H9 (cell line): Measurements from ENCODE around the gene CIB4. TPM values are rescaled to one million over a fixed set of nuclear protein-coding genes. Genes with fewer than 3 reads are reported as not detected.

ENCODE experiments used
- DNase-seq: peaks from one replicate; pipeline ENCODE4 v3.0.0-alpha.2; 2017
- H2AFZ ChIP-seq: one replicate; pipeline ENCODE4 v1.6.1; 2013; ENCODE audit warnings: mild to moderate bottlenecking, low read length, control low read depth, moderate library complexity
- H2AK5ac ChIP-seq: 2 replicates; pipeline ENCODE4 v1.6.1; 2013; ENCODE audit warnings: low read length, control low read depth, mixed read lengths; ENCODE audit not compliant: insufficient read length
- H2BK120ac ChIP-seq: one replicate; pipeline ENCODE4 v1.6.1; 2013; ENCODE audit warnings: low read depth, mild to moderate bottlenecking, low read length, control low read depth, inconsistent platforms; ENCODE audit not compliant: poor library complexity, severe bottlenecking
- H2BK12ac ChIP-seq: 2 replicates; pipeline ENCODE4 v1.6.1; 2013; ENCODE audit warnings: low read length, control low read depth, mixed read lengths, low read depth; ENCODE audit not compliant: insufficient read length
- H2BK15ac ChIP-seq: 2 replicates; pipeline ENCODE4 v1.6.1; 2013; ENCODE audit warnings: low read depth, low read length, control low read depth
- H2BK20ac ChIP-seq: one replicate; pipeline ENCODE4 v1.6.1; 2013; ENCODE audit warnings: low read depth, mild to moderate bottlenecking, low read length, control low read depth, inconsistent platforms; ENCODE audit not compliant: poor library complexity, severe bottlenecking
- H2BK5ac ChIP-seq: 2 replicates; pipeline ENCODE4 v1.6.1; 2013; ENCODE audit warnings: low read length, control low read depth, mixed read lengths; ENCODE audit not compliant: insufficient read length
- H3K14ac ChIP-seq: 2 replicates; pipeline ENCODE4 v1.6.1; 2013; ENCODE audit warnings: low read length, control low read depth; ENCODE audit not compliant: insufficient read depth
- H3K18ac ChIP-seq: 2 replicates; pipeline ENCODE4 v1.6.1; 2013; ENCODE audit warnings: low read depth, mild to moderate bottlenecking, mixed read lengths, low read length, control low read depth; ENCODE audit not compliant: insufficient read length
- H3K23ac ChIP-seq: 2 replicates; pipeline ENCODE4 v1.6.1; 2013; ENCODE audit warnings: low read length, control low read depth, mixed read lengths, low read depth; ENCODE audit not compliant: insufficient read length
- H3K23me2 ChIP-seq: 2 replicates; pipeline ENCODE4 v1.6.1; 2013; ENCODE audit warnings: low read depth, mild to moderate bottlenecking, mixed read lengths, low read length, control low read depth; ENCODE audit not compliant: insufficient read length, poor library complexity, severe bottlenecking
- H3K27ac ChIP-seq: 2 replicates; pipeline ENCODE4 v1.5.1; 2013; ENCODE audit warnings: low read length, control low read depth, mixed read lengths, low read depth; ENCODE audit not compliant: insufficient read length
- H3K27me3 ChIP-seq: 2 replicates; pipeline ENCODE4 v1.6.1; 2013; ENCODE audit warnings: low read length, control low read depth, inconsistent platforms; ENCODE audit not compliant: insufficient read depth
- H3K4ac ChIP-seq: 2 replicates; pipeline ENCODE4 v1.6.1; 2013; ENCODE audit warnings: low read depth, mild to moderate bottlenecking, control low read depth, inconsistent platforms, low read length, moderate library complexity
- H3K4me1 ChIP-seq: 2 replicates; pipeline ENCODE4 v1.6.1; 2013; ENCODE audit warnings: low read length, control low read depth, inconsistent platforms; ENCODE audit not compliant: insufficient read depth
- H3K4me2 ChIP-seq: 2 replicates; pipeline ENCODE4 v1.6.1; 2013; ENCODE audit warnings: low read length, control low read depth, mixed read lengths; ENCODE audit not compliant: insufficient read length, insufficient read depth
- H3K56ac ChIP-seq: 2 replicates; pipeline ENCODE4 v1.6.1; 2013; ENCODE audit warnings: low read depth, mild to moderate bottlenecking, mixed read lengths, low read length, control low read depth; ENCODE audit not compliant: insufficient read length
- H3K79me1 ChIP-seq: 2 replicates; pipeline ENCODE4 v1.6.1; 2013; ENCODE audit warnings: low read depth, mild to moderate bottlenecking, moderate library complexity, low read length, control low read depth, inconsistent platforms; ENCODE audit not compliant: insufficient read depth, poor library complexity, severe bottlenecking
- H3K79me2 ChIP-seq: 2 replicates; pipeline ENCODE4 v1.6.1; 2013; ENCODE audit warnings: low read length, control low read depth, inconsistent platforms; ENCODE audit not compliant: insufficient read depth
- H3K9ac ChIP-seq: 2 replicates; pipeline ENCODE4 v1.6.1; 2013; ENCODE audit warnings: low read length, control low read depth, mixed read lengths; ENCODE audit not compliant: insufficient read length; ENCODE audit errors: extremely low read depth
- H3K9me3 ChIP-seq: one replicate; pipeline ENCODE4 v1.6.1; 2013; ENCODE audit warnings: low read depth, low read length, inconsistent platforms; ENCODE audit not compliant: control insufficient read depth
- H3T11ph ChIP-seq: one replicate; pipeline ENCODE4 v1.6.1; 2013; ENCODE audit warnings: mild to moderate bottlenecking, low read length, control low read depth, inconsistent platforms
- H4K20me1 ChIP-seq: one replicate; pipeline ENCODE4 v1.6.1; 2013; ENCODE audit not compliant: control insufficient read depth, insufficient read length, insufficient read depth
- H4K5ac ChIP-seq: 2 replicates; pipeline ENCODE4 v1.6.1; 2013; ENCODE audit warnings: low read depth, mild to moderate bottlenecking, mixed read lengths, low read length, control low read depth; ENCODE audit not compliant: insufficient read length
- H4K8ac ChIP-seq: replicated peaks from 2 replicates; pipeline ENCODE4 v1.6.1; 2013; ENCODE audit warnings: low read length, control low read depth, mixed read lengths, low read depth; ENCODE audit not compliant: insufficient read length
- H4K91ac ChIP-seq: 2 replicates; pipeline ENCODE4 v1.6.1; 2013; ENCODE audit warnings: low read depth, mild to moderate bottlenecking, moderate library complexity, mixed read lengths, low read length, control low read depth; ENCODE audit not compliant: insufficient read length
- H3K27ac Mint-ChIP-seq, 3 experiments: 2 replicates in 2 of 3; 3 replicates in 1 of 3; pipeline ENCODE4 v1.8.0; 2020 to 2021; ENCODE audit warnings: mixed read lengths in 3 of 3, mild to moderate bottlenecking in 1 of 3, moderate library complexity in 1 of 3
- H3K27me3 Mint-ChIP-seq: 2 replicates; pipeline ENCODE4 v1.8.0; 2021; ENCODE audit warnings: low read depth, mild to moderate bottlenecking, moderate library complexity, mixed read lengths
- H3K36me3 Mint-ChIP-seq, 3 experiments: 2 replicates in 2 of 3; 3 replicates in 1 of 3; pipeline ENCODE4 v1.8.0; 2020 to 2021; ENCODE audit warnings: low read depth in 3 of 3, mixed read lengths in 3 of 3; ENCODE audit not compliant: insufficient read depth in 1 of 3
- H3K4me1 Mint-ChIP-seq, 2 experiments: 2 replicates each; pipeline ENCODE4 v1.8.0; 2020; ENCODE audit warnings: mixed read lengths in 2 of 2
- H3K4me3 Mint-ChIP-seq, 2 experiments: 2 replicates in 1 of 2; 3 replicates in 1 of 2; pipeline ENCODE4 v1.8.0; 2020 to 2021; ENCODE audit warnings: mild to moderate bottlenecking in 2 of 2, mixed read lengths in 2 of 2, moderate library complexity in 1 of 2
- H3K9me3 Mint-ChIP-seq, 2 experiments: 2 replicates in 1 of 2; 3 replicates in 1 of 2; pipeline ENCODE4 v1.8.0; 2020; ENCODE audit warnings: mild to moderate bottlenecking in 2 of 2, mixed read lengths in 2 of 2, moderate library complexity in 1 of 2
- CTCF ChIP-seq: fragments of 200-600 bp; sonication (generic); conservative IDR thresholded peaks from 3 replicates; pipeline ENCODE4 v1.8.0; 2021; ENCODE audit warnings: antibody characterized with exemption, mild to moderate bottlenecking
- WGBS: extraction: QIAGEN DNeasy Blood & Tissue Kit; methylation state at CpG from one replicate; pipeline ENCODE4 v1.1.7; 2013; ENCODE audit warnings: missing lambda C conversion rate, low lambda C conversion rate, mixed read lengths; ENCODE audit not compliant: insufficient read length; ENCODE audit errors: extremely low coverage; 5-methylcytosine and 5-hydroxymethylcytosine counted together
- total RNA-seq: library from RNA; stranded (reverse); gene quantifications from 2 replicates; pipeline ENCODE4 v1.2.1, GENCODE V29; 2021

The CIB4 gene
- total RNA-seq, 1 experiment from 2014 or later, result not detected

GRCh38 chr2:26651799-26652198 is 10.6 kb upstream of the CIB4 start:
- WGBS, result no CpG with 5 or more reads among the region's 7 CpGs

More at GRCh38 chr2:26651799-26652198, 10.6 kb upstream of the CIB4 start:
- Mint-ChIP-seq H3K27me3 (peaks cover 26% of the 10 kb centered on the region), H3K4me1 (peaks cover 26 to 41% of the 10 kb centered on the region in 2 experiments), H3K36me3 (no peaks in the 10 kb centered on the region), H3K27ac (no peak overlapping the region), H3K9me3 (peaks cover 0 to 3% of the 10 kb centered on the region in 2 experiments; a peak in 1 of 5 replicates), H3K4me3 (no peak overlapping the region)
- H3K56ac ChIP-seq, result no peak overlapping the region
- peaks cover 6% of the 10 kb centered on the region; the same call in 1 of the 2 replicates for H3K4me1 ChIP-seq
- H2BK12ac ChIP-seq, result no peak overlapping the region
- TF ChIP-seq CTCF, result no peak
- H3K79me2 ChIP-seq, result no peaks in the 10 kb centered on the region
- H3K18ac ChIP-seq, result no peak overlapping the region
- H2AK5ac ChIP-seq, result no peak overlapping the region
- H2BK15ac ChIP-seq, result no peak overlapping the region
- H4K8ac ChIP-seq, result no peak overlapping the region
- no peaks in the 10 kb centered on the region for H3K9me3 ChIP-seq
- H3K23ac ChIP-seq, result no peak overlapping the region
- H3K14ac ChIP-seq, result no peak overlapping the region
- no peak overlapping the region for H4K91ac ChIP-seq
- H4K20me1 ChIP-seq, result no peaks in the 10 kb centered on the region
- DNase-seq, result no peak
- H3K23me2 ChIP-seq, result no peaks in the 10 kb centered on the region
- H3K9ac ChIP-seq, result no peak overlapping the region
- H3K27ac ChIP-seq, result no peak overlapping the region
- no peaks in the 10 kb centered on the region for H3K27me3 ChIP-seq
- H2BK120ac ChIP-seq, result no peak overlapping the region
- no peaks in the 10 kb centered on the region for H3K79me1 ChIP-seq
- H3K4me2 ChIP-seq, result no peak overlapping the region
- H2AFZ ChIP-seq, result no peak overlapping the region
- H2BK20ac ChIP-seq, result no peak overlapping the region
- no peak overlapping the region for H3T11ph ChIP-seq
- no peak overlapping the region for H3K4ac ChIP-seq
- H4K5ac ChIP-seq, result no peak overlapping the region
- no peak overlapping the region for H2BK5ac ChIP-seq
